GM12875 (cell line): ENCODE measurements around the gene EML5.

Source experiments
- H3K4me3 ChIP-seq: one replicate; pipeline ENCODE4 v1.5.1; 2011; ENCODE audit warnings: low read depth, low read length, control low read depth
- CTCF ChIP-seq: IDR thresholded peaks from 2 replicates; pipeline ENCODE4 v1.5.1; 2011; ENCODE audit warnings: low read depth, mild to moderate bottlenecking, control low read depth, inconsistent platforms, low read length, moderate library complexity, borderline replicate concordance; ENCODE audit not compliant: insufficient read depth

Gene EML5

GRCh38 chr14:88706425-88706824 lies 86.3 kb downstream of the EML5 start:
- TF ChIP-seq CTCF, result no peak
- H3K4me3 ChIP-seq, result no peak overlapping the region

GRCh38 chr14:88698651-88699050 lies 94.1 kb downstream of the EML5 start:
- no peak for TF ChIP-seq CTCF
- no peak overlapping the region for H3K4me3 ChIP-seq

- no peak overlapping the region for H3K4me3 ChIP-seq
- no peak for TF ChIP-seq CTCF
Observed at GRCh38 chr14:88695870-88696269, 96.9 kb downstream of the EML5 start.

- TF ChIP-seq CTCF, result no peak
- H3K4me3 ChIP-seq, result no peak overlapping the region
Observed at GRCh38 chr14:88688386-88688785, 104.4 kb downstream of the EML5 start.

GRCh38 chr14:88683119-88683518 lies 109.6 kb downstream of the EML5 start:
- H3K4me3 ChIP-seq, result no peak overlapping the region
- no peak for TF ChIP-seq CTCF

GRCh38 chr14:88682495-88683114 lies 110.1 kb downstream of the EML5 start:
- no peak overlapping the region for H3K4me3 ChIP-seq
- TF ChIP-seq CTCF, result no peak

GRCh38 chr14:88681755-88682494 lies 110.8 kb downstream of the EML5 start:
- no peak overlapping the region for H3K4me3 ChIP-seq
- no peak for TF ChIP-seq CTCF
